Measurements from ENCODE around the gene RPS21.

DNA sequence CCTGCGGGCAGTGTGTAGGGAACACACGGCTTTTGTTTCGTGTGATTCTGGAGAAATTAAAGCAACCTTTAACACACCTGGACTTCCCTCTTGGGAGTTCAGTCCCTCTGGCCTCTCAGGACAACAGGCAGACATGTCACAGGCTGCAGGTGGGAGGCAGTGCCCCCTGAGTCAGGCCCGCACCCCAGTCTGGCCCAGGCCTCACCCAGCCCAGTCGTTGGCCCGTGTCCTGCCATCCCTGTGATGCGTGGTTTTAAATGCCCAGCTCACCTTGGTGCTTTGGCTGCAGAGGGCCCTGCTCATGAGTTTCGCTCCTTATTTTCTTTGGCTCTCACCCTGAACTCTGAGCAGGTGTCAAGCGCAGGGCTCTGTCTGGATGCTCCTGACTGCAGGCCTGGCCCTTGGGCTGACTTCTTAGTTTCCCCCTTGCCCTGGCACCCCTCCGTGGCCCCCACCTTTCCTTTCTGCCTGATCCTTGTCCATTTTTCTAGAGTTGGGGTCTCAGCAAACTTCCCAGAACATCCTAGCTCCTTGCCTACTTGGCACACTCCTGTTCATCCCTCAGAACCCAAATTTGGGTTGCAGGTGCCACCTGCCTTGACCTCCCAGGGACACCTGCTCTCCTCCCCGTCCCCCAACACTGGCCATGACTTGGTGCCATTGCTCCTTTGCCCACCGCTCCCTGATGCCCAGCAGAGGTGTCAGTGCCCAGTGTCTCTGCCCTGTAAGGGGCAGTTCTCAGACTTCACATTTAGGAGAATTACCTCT is 22.4 kb downstream of the RPS21 start:
- TF ChIP-seq CTCF (IDR thresholded peaks at IDR 0.05) (no peak), POLR2A (IDR thresholded peaks at IDR 0.05) (no peak), POLR2AphosphoS5 (IDR thresholded peaks at IDR 0.05) (no peak)
